ENCODE measurements around the gene POFUT1.
"Not testable (repeated sequence)": the region's sequence is repeated elsewhere in the genome, so short reads cannot be mapped to it uniquely, and the experiment has no call there.

POFUT1 gene

DNA sequence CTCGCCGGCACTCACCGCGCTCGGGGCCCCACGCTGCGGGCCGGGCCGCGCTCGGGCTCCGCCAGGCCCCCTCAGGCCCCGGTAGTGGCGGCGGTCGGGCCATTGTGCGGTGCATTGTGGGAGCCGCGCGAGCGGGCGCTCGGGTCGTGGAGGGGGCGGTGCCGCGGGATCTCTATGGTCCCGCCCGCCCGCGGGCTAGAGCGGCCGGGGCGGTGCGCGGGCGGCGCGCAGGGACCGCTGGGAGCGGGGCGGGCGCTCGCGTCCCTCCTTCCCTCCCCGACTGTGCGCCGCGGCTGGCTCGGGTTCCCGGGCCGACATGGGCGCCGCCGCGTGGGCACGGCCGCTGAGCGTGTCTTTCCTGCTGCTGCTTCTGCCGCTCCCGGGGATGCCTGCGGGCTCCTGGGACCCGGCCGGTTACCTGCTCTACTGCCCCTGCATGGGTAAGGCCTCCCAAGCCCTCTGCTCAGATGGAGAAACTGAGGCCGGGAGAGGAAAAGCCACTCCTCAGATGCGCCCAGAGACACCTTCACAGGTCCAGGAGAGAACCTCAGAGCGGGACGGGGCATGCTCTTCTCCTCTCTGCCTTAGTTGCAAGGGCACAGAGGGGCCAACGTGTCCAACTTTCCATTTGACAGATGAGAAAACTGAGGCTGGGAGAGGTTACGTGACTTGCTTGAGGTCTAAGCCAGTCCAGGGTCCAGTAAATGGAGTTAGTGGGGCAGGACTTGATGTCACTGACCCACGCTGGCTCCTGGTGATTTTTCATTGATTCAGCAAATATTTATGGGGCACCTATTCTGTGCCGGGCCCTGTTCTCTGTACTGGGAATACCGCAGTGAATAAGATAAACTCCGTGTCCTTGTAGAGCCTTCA lies at the start of gene POFUT1, which contains the start of gene PLAGL2:
Gene POFUT1, plus strand, starts transcription at position 255 of the 873 bp plus-strand sequence. Its CDS starts 62 bp downstream, at position 317.
Gene PLAGL2, minus strand, starts transcription at position 118 of the 873 bp plus-strand sequence. CDS start 5,565 bp downstream, outside the sequence.
- peak; percentile 63 for DNase-seq (ENCODE audit: low read depth)

DNA sequence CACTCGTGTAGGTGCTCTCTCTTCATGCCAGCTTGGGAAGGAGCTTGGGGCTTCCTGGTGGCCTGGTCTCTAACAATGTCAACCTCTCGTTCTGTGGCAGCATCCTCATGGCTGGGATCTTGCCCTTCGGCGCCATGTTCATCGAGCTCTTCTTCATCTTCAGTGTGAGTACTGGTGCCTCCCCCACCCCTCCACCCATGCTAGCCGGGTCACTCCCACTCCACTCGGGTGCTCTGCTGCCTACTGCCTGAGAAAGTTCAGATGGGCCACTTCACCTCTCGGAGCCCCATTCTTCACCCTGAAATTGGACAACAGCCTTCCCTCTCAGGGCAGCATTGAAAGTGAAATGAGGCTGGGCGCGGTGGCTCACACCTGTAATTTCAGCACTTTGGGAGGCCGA lies 49.3 kb upstream of the POFUT1 start:
- no peak for DNase-seq (ENCODE audit: low read depth)

DNA sequence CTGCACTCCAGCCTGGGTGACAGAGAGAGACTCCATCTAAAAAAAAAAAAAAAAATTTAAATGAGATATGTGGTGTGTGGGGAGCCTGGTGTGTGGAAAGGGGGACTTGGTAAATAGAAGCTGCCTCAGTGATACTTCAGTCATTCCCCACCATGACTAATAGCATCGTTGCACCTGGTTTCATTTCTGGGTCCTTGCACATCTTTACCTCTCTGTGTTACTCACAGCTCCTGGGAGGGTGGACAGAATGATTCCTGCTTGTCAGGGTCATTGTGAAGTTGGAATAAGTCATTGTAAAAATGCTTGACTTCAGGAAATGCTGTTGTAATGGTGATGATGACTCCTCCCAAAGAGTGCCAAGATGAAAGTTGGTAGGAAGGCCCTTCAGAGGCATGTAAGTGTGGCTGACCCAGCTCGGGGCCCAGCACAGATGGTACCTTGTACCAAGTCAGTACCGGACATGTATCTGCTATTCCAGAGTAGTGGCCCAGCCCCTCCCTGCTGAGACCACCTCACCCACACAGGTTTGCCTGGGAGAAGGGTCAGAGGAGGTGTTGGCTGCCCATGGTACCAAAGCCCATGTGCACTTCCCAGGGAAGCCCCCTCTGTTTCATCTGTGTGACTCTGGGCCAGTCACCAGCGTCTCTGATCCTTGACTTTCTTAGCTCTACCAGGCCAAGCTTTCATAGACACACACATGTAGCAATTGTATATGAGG lies 48.6 kb upstream of the POFUT1 start:
- no peak for DNase-seq (ENCODE audit: low read depth)

GRCh38 chr20:32159766-32160221 lies 47.9 kb upstream of the POFUT1 start:
- no peak for DNase-seq (ENCODE audit: low read depth)

DNA sequence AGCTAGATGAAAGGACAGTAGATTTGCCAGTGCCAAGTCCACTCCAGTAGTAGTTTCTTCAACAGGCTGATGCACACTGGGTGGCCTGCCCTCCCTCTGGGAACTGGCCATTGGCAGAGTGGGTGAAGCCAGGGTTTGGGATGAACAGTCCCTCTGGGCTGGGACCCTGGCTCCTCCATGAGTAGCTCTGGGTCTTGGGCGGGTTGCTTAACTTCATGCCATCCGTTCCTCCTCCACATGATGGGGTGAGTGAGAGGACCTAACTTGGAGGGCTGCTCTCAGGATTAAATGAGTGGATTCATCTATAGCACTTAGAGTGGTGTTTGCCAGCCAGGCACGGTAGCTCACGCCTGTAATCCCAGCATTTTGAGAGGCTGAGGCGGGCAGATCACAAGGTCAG lies 47.3 kb upstream of the POFUT1 start:
- no peak for DNase-seq (ENCODE audit: low read depth)

DNA sequence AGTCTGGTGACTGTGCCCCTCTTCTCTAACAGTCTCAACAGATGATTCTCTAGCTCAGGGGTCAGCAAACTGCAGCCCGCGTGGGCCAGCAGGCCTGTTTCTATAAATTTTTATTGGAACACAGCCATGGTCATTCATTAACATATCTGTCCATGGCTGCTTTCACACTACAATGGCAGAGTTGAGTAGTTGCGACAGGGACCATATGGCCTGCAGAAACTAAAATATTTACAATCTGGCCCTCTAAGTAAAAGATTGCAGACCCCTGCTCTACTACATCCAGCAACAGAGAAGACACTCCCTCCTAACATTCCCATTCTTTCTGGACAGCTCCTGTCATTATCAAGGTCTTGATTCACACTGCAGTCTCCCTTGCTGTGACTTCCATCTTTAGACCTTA lies 45.3 kb upstream of the POFUT1 start:
- no peak for DNase-seq (ENCODE audit: low read depth)

GRCh38 chr20:32163951-32164350 lies 43.7 kb upstream of the POFUT1 start:
- DNase-seq (ENCODE audit: low read depth) = no peak

GRCh38 chr20:32164984-32165735 lies 42.5 kb upstream of the POFUT1 start:
- no peak for DNase-seq (ENCODE audit: low read depth)

DNA sequence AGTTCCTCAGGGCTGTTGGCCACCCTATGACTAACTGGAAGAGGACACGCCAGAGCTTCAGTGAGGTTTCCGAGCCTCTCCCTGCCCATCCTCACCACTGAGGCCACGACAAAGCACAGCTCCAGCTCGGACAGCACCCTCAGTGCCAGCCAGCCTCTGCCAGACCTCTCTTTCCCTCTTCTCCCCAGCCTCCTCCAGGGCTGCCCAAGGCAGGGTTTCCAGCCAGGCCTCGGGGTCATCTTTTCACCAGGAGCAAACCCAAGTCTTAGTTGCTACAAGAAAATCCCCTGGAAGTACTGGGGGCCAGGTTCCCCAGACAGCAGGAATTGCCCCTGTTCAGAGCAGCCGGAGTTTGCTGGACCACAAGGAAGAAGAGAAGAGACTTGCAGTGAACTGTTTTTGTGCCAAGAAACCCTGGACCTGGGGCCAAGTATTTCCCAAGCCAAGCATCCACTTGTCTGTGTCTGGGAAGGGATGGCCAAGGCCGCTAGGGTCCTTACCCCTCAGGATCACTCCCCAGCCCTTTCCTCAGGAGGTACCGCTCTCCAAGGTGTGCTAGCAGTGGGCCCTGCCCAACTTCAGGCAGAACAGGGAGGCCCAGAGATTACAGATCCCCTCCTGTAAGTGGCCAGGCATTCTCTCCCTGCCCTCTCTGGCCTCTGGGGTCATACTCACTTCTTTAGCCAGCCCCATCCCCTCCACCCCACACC lies 41.7 kb upstream of the POFUT1 start:
- DNase-seq (ENCODE audit: low read depth) = no peak

GRCh38 chr20:32167552-32167951 lies 40.1 kb upstream of the POFUT1 start:
- no peak for DNase-seq (ENCODE audit: low read depth)

DNA sequence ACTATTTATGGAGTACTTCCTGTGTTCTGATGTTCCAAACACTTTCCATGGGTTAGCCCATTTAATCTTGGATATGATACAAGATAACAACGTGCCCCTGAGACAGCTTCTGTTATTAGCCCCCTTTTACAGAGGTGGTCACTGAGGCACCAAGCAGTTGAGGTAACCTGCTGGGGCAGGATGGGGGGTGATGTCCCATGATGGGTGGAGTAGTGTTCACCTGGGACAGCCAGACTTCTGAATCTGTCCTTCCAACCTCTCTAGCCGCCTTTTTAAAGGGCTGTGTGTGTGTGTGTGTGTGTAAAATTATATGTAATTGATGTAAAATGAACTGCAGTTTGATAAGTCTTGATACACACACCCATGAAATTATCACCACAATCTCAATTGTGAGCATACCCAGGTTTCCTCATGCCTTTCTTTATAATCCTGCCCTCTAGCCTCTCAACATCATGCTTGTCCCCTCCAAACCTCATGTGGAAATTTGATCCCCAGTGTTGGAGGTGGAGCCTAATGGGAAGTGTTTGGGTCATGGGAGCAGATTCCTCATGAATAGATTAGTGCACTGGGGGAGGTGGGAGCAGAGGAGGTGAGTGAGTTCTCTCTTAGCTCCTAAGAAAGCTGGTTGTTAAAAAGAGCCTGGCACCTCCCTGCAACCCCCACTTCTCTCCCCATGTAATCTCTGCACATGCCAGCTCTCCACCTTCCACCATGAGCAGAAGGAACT lies 39.3 kb upstream of the POFUT1 start:
- no peak for DNase-seq (ENCODE audit: low read depth)

DNA sequence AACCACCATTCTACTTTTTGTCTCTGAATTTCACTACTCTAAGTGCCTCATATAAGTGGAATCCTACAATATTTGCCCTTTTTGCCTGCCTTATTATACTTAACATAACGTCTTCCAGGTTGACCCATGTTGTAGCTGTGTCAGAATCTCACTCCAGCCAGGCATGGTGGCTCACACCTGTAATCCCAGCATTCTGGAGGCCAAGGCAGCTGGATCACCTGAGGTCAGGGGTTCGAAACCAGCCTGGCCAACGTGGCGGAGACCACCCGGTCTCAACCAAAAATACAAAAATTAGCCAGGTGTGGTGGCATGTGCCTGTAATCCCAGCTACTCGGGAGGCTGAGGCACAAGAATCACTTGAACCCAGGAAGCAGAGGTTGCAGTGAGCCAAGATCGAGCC lies 30.0 kb upstream of the POFUT1 start:
- not testable (repeated sequence) for DNase-seq (ENCODE audit: low read depth)

DNA sequence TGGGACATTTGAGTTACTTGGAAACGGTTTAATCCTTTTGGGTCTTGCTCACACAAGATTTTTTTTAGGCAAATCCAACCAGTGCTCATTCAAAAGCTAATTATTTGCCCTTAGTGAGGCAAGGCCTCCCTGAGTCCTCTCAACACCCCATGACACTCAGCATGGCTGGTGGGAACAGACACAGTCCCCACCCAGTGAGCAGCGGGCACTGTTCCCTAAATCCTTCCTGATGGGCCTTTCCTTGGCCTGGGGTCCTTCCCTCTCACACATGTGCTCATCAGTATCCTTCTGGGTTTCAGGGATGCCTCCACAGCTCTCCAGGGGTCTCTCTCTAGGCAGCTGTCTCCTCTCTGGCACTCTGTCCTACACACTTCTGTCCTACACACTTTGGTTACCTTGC lies 28.2 kb upstream of the POFUT1 start:
- no peak for DNase-seq (ENCODE audit: low read depth)

DNA sequence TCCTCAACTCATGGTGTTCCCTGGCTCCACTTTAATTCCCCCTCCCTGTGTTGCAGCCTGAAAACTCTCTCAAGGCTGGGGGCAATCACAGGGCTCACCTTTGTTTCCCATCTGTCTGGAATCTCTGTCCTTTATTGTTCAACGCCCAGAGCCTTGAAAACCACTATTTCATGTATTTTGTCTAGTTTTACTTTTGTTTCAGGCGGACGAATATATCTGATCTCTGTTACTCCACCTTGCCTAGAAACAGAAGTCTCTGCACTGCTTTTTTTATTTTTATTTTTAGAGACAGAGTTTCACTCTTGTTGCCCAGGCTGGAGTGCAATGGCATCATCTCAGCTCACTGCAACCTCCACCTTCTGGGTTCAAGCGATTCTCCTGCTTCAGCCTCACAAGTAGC lies 27.7 kb upstream of the POFUT1 start:
- DNase-seq (ENCODE audit: low read depth) = no peak

- no peak for DNase-seq (ENCODE audit: low read depth)
Observed at GRCh38 chr20:32181606-32182005, 26.1 kb upstream of the POFUT1 start.

- no peak for DNase-seq (ENCODE audit: low read depth)
Observed at GRCh38 chr20:32183947-32184635, 23.6 kb upstream of the POFUT1 start.

- no peak for DNase-seq (ENCODE audit: low read depth)
Observed at GRCh38 chr20:32184961-32185603, 22.6 kb upstream of the POFUT1 start.

GRCh38 chr20:32186506-32186905 lies 21.2 kb upstream of the POFUT1 start:
- no peak for DNase-seq (ENCODE audit: low read depth)

GRCh38 chr20:32188376-32189122 lies 19.1 kb upstream of the POFUT1 start:
- no peak for DNase-seq (ENCODE audit: low read depth)
